HG03354 (cell line): ENCODE data around the gene BBS1.
A peak's percentile ranks its signal among the peaks of the same experiment; 100 is the strongest.
"Not testable (repeated sequence)": the region's sequence is repeated elsewhere in the genome, so short reads cannot be mapped to it uniquely, and the experiment has no call there.

ENCODE experiments used
- ATAC-seq: cut with Tn5 transposase; IDR thresholded peaks from one replicate; pipeline ENCODE4 v1.9.1; 2021; ENCODE audit warnings: mild to moderate bottlenecking; ENCODE audit not compliant: unreplicated experiment, poor library complexity, severe bottlenecking

Gene BBS1

GRCh38 chr11:66505276-66505816 is 5.1 kb upstream of the BBS1 start:
- no peak for ATAC-seq

- no peak for ATAC-seq
Observed at GRCh38 chr11:66509131-66509561, 1.3 kb upstream of the BBS1 start.

- ATAC-seq: no peak
Observed at GRCh38 chr11:66510990-66511339, 530 bp downstream of the BBS1 start.

- no peak for ATAC-seq
Observed at GRCh38 chr11:66523611-66524010, 13.2 kb downstream of the BBS1 start.

GRCh38 chr11:66524304-66525040 is 14.0 kb downstream of the BBS1 start:
- ATAC-seq: no peak

GRCh38 chr11:66529069-66529468 is 18.6 kb downstream of the BBS1 start:
- ATAC-seq: no peak

- no peak for ATAC-seq
Observed at GRCh38 chr11:66529655-66530054, 19.2 kb downstream of the BBS1 start.

GRCh38 chr11:66530927-66531709 is 20.7 kb downstream of the BBS1 start:
- no peak for ATAC-seq

GRCh38 chr11:66531841-66532240 is 21.4 kb downstream of the BBS1 start:
- ATAC-seq: no peak

- ATAC-seq: no peak
Observed at GRCh38 chr11:66532784-66533183, 22.3 kb downstream of the BBS1 start.

GRCh38 chr11:66539170-66539869 is 28.9 kb downstream of the BBS1 start:
- ATAC-seq: no peak

GRCh38 chr11:66539870-66540213 is 29.4 kb downstream of the BBS1 start:
- ATAC-seq: no peak

GRCh38 chr11:66540598-66540997 is 30.2 kb downstream of the BBS1 start:
- not testable (repeated sequence) for ATAC-seq

GRCh38 chr11:66541892-66542291 is 31.5 kb downstream of the BBS1 start:
- no peak for ATAC-seq

- ATAC-seq: no peak
Observed at GRCh38 chr11:66542362-66542761, 31.9 kb downstream of the BBS1 start.

- no peak for ATAC-seq
Observed at GRCh38 chr11:66543263-66544107, 33.0 kb downstream of the BBS1 start.

- ATAC-seq: not testable (repeated sequence)
Observed at GRCh38 chr11:66544952-66545351, 34.5 kb downstream of the BBS1 start.

- peak; percentile 92 for ATAC-seq
Observed at GRCh38 chr11:66545701-66546367, 35.4 kb downstream of the BBS1 start, which contains the start of gene ZDHHC24. Gene ZDHHC24 (minus strand): TSS chr11:66546048. CDS start chr11:66546003, 45 bp downstream.

GRCh38 chr11:66546368-66546965 is 36.0 kb downstream of the BBS1 start, which contains the start of gene ACTN3:
Gene ACTN3 (plus strand): TSS chr11:66546903. CDS start chr11:66546938, 35 bp downstream.
- no peak for ATAC-seq
